Tongue (tissue), 3 donors: ENCODE measurements around the gene CCND3. TPM values are rescaled to one million over a fixed set of nuclear protein-coding genes. Genes with fewer than 3 reads are reported as not detected.

Experiments
- DNase-seq: peaks from one replicate; pipeline ENCODE4 v3.0.0-alpha.2; 2015
- small RNA-seq: library from RNA; depleted of rRNA; stranded (forward); fragments of <200 nt; gene quantifications from one replicate; pipeline ENCODE3, GENCODE V24; 2014; ENCODE audit warnings: low replicate concordance
- total RNA-seq: library from RNA; depleted of rRNA; stranded (reverse); fragments of >200 nt; gene quantifications from one replicate; pipeline ENCODE4 v1.2.3, GENCODE V29; 2014

CCND3 gene
- total RNA-seq, 1 donor from 2014 or later, result 20.3 TPM

DNA sequence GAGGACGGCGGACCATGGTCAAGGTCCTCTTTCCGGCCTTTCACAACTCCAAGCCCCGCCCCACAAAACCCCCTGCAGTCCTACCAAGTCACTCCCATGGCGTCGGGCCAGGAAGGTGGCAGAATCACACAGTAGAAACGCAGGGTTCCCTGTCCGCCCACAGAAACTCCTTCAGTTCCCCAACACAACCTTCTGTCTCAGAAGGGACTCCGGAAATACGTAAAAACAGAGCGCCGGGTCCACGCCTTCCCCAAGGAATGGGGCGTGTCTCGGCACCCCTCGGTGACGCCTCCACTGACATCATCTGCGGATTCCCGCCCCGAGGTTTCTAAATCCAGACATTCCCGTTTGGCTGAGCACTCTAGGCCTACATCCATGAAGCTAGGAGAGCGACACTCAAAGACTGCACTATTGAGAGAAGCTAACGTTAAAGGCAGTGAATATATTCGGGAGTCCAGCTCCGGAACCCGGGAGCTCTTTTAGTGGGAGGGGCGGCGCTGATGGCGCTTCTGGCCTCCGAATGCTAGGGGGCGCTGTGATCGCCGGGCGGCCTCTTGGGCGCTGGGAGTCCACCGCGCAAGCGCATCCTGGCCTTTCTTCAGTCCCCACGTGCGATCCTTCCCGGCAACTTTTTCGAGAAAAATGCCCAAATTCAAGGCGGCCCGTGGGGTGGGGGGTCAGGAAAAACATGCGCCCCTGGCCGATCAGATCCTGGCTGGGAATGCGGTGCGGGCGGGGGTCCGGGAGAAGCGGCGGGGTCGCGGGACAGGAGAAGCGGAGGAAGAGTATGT lies 20.5 kb downstream of the CCND3 start, which contains the start of the genes BYSL and MED20:
Gene BYSL (plus strand): TSS at position 579 of the 791 bp plus-strand sequence. CDS start 64 bp downstream, at position 643.
Gene MED20 (minus strand): TSS at position 219 of the 791 bp plus-strand sequence. CDS start 121 bp downstream, at position 98.
- peak; percentile 98 for DNase-seq

DNA sequence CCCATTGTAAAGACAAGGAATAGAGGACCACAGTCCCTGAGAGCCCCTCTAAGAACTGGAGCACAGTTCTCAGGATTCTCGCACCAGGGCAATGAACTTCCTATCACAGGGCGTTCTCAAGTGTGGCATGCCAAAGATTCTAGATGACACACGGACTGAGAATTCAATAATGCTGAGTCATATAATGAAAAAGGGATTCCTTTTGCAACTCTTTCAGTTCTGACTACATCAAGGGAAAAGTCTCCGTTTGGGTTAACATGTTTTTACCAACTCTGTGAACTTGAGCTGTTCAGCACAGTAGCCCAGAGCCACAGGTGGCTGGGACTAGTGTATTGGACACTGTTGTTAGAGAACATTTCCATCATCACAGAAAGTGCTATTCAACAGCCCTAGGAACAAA lies 24.1 kb downstream of the CCND3 start:
- no peak for DNase-seq

DNA sequence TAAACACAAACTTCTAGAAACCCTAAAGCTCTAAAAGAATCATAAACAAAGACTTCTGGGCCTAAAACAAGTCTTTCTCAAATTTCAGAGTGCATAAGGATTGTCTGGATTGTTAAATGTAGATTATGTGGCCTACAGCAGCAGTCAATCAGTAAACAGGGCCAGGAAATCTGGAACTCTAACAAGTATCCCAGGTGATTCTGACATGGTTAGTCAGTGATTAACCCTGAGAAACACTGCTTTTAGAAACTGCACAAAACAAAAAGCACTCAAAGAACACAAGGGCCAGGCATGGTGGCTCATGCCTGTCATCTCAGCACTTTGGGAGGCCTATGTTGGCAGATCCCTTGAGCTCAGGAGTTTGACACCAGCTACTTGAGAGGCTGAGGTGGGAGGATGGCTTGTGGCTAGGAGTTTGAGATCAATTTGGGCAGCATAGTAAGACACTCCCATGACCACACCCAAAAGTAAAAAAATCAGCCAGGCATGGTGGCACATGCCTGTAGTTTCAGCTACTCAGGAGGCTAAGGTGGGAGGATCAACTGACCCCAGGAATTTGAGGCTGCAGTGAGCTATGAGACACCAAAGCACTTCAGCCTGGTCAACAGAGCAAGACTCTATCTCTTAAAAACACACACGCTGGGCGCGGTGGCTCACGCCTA lies 26.6 kb downstream of the CCND3 start:
- DNase-seq, result no peak

DNA sequence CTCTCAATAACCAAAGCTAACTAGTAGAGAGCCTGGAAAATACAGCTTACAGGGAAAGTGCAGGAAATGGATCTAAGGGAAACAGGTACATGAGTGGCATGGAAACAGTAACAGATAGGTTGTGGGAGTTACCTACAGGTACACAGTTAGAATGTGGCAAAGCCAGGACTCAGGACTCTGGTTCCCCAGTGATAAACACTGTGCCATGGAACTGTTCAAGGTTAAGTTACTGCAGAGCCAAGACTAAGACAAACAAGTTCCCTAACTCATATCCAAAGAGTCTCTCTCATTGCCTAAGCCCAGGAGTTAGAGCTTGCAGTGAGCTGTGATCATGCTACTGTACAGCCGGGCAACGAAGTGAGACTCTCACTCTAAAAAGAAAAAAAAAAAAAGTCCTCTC lies 27.3 kb downstream of the CCND3 start:
- no peak for DNase-seq

DNA sequence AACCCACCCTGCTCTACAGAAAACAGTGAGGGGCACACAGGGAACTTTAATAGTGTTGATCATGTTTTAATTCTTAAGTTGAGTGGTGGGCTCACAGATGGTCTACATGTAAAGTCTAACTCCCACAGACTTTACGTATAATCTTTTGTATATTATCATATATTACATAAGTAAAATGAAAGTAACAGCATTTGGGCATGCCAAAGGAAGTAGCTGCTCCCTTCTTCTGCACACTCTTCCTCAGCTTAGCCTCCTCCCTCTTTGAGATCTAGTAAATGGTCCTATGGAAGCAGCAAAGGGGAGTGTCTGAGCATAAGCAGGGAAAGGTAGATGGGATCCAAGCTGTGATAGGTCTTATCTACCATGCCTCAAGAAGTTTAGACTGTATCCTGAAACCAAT lies 31.9 kb downstream of the CCND3 start:
- DNase-seq, result no peak

DNA sequence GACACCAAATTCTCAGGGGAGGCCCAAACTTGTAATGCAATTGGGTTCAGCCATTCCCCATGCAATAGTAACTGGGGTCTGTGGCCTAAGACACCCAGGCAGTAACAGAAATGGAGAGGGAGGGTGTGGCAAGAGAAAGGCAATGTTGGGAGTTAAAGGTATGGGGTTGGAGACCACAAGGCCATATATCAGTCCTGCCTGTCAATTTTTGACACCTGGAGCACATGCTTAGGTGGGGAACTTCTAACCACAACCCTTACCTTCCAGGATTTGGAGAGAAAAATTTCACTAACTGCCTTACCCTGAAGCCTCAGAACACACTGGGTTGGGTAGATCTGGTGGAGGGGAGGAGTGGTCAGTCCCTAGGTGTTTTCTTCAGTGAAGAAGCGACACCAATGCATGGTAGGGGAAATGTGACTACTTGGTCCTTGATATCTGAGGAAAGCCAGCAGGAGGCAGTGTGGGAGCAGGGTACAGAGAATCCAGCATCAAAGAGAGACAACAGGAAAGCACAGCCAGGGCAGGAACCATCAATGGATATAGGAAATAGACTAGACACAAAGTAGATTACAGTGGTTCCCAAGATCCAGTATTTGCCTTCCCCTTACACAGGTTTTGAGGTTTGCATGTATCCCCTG lies 39.6 kb downstream of the CCND3 start:
- DNase-seq, result peak; percentile 21

DNA sequence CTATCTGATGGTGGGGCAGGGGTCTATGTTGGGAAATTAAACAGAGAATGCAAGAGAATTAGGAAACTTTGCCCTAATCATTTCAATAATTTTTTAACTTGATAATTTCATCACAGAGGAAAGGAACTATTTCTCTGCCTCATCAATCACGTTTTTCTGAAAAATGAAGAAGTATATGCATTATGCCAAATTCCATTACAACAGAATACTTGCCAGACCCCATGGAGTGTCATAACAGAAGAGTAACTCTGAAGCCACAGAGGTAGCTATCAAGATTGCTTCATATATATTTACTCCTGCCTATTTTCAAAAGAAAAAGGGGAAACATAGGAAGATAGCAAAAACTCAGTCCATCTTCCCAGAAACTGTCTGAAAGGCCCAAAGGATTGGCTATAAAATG lies 40.7 kb downstream of the CCND3 start:
- DNase-seq, result no peak

DNA sequence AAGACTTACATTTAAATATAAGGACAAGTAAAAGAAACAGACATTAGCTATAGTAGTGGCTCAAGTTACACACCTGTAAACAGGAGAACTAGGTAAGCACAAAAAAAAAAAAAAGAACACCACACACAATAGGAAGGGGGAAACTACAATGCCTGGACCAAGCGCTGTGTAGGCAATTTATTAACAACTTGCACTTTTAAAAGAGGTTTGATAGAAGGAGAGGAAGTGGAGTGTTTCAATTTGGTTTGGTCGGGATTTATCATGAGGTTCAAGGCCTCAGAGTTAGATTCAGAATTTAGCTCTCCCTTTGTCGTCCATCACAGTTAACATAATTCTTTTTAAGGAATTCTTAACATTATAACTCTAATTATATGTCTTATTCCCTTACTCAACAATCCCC lies 45.3 kb downstream of the CCND3 start:
- no peak for DNase-seq

DNA sequence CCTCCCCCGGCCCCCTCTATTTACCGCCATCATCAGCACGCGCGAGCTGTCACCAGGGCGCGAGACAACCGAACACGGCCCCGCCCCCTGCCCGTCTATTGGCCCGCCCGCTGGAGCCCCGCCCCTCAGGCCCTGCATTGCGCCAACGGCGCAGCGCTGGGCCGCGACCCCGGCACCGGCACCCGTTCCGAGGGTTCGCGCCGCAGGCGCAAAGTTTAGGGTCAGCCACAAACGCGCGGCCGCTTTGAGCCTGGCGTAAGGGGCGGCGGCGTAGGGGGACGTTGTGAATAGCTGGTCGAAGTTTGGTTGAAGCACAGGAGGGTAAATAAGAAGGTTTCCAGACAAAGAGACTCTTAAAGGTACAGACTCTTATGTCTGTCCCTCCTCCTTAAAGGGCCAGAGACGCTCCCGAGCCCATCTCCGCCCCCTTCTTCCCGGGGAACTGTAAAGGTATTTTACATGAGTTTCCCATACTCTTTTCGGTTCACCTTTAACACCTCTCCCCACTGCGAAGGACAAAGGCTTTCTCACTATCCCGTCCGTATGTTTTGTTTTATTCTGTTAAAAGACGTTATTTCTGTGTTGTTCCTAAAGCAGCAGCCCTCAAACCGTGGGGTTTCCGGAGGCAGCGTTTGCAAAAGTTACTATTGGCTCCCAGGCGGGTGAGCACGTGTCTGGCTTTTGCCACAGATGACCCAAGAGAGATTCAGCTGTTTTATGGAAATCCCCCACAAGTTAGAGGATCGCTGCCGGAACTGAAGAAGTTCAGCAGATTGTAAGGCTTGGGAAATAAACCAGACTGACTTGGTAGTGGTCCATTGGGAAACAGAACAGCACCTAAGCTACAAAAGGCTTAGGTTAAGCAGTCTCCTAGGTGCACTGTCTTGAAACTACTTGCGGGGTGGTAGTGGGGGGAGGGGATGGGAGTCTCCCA lies 46.0 kb downstream of the CCND3 start, which contains the start of gene USP49:
Gene USP49 (minus strand): TSS at position 76 of the 934 bp plus-strand sequence. CDS start 88,392 bp downstream, outside the sequence.
- DNase-seq, result peak; percentile 96

DNA sequence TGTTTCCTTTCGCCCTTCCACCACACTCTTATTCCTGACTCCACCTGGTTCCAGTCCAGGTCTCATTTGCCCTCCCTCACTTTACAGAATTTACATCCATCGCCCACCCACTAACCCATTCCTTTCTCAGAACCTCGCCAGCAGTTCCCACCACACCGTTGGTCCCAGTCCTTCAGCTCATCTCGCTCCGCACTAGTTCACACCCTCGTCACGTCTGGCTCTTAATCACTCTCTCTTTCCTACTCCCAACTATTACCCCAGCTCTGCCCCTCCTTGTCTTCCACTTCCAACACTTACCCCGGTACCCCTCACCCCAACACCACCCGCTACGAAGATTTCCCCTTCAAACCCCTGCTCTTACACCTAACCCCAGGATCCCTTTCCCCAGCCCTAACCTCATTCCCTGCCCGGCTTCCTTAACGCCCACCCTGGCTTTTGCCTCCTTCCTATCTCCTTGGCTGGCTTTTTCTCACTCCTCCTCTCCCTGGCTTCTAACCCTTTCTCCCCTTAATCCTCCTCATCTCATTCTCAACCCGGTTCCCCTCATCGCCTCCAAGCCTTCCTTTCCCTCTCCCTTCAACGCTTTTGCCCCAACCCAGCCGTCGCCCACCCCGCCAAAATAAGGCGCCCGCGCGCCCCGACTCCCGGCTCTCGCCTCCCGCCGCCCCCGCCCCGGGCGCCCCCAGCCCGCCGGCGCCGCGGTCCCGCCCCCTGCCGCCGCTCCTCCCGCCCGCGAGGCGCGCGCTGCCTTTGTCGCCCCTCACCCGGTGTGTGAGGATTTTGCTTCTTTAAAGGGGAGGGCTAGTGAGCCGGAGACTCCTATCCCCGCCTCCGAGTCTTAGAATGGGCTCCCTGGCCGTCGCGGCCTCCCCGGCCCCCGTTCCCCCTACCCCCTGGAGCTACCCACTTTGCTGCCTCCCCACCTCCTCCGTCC lies 47.0 kb downstream of the CCND3 start:
- DNase-seq, result peak; percentile 20

DNA sequence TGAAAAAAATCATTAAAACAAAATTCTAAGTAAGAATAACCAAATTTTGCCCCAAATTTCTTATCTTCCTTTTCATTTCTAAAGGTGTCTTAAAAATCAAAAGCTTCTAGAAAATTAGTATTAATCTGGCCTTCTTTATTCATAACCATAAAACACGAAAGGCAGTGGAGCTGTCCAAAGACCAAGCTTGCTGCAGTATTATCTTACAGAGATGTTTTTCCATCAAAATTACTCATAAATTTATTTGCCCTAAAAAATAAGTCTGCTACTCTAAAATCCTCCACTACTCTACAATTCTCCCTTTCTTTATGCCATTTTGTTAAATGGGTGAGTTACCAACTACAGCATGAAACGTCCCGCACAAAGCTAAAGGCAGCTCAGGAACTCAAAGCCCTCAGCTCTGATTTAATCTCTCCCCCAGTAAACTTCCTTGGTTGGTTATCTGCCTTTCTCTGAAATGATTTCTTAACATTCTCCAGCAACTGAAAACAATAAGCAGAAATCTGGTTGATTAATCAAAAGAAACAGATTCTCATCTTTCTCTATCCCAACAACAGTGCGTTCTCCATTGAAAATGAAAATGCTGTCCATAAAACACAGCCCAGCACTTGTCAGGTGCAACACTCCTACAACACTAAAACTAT lies 48.6 kb downstream of the CCND3 start:
- no peak for DNase-seq

DNA sequence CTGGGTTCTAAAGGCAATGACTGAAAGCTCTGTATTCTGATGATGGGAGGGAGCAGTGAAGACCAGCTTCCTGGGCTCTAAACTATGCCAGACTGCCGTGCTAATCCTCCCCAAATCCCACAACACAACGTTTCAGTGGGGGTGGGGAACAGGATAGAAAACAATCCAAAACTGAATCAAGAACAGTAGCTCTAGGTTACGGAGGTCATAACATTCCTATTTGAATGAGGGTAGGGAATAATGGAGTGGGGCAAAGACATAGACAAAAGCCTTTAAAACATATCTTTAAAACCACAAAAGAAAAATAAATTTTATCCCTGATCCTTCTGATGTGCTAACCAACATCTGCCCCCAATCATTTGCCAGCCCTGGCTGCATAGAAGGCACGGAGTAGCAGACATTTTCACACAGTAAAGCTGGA lies 54.3 kb downstream of the CCND3 start:
- no peak for DNase-seq

DNA sequence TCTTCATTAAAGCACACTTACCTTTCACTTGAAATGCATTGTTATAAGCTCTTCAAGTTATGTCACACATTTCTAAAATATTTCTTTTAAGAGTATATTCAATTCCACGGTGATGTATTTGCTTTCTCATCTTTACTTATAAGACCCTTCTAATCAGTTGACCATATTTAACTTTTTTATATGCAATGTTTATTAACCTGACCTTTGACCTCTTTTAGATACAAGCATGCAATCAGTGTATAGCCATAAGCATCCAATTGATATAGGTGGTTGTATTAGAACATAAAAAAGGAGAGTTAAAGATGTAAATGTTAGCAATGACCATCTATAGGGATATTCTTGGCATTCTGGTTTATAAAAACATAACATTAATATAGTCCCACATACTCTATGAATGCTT lies 55.7 kb downstream of the CCND3 start:
- no peak for DNase-seq

DNA sequence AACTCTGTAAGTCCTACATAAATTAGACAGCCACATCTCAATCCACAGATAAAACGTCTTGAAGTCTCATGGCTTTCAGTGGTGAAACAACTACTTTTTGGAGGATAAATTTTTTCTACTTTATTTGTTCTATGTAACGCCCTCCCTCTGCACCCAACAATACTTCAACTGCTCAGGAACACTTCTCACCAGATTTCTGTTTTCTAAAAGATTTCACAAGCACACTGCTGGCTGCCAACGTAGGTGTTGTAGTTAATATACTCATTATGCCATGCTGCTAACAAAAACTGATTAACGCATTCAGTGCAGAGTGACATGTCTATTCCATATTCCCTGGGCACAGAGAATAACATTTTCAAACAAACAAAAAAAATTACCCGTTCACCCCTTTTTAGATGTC lies 56.7 kb downstream of the CCND3 start:
- DNase-seq, result no peak

Small RNAs within 50 kb of the gene (small RNA-seq; reads per million reads assigned to genes)
- not detected for gene RF00019

Other genes starting within 250 kb of the CCND3 start
- gene TFEB, start 206.2 kb downstream of the CCND3 start, total RNA-seq, result 30.7 TPM
- not detected for gene PGC, start 194.4 kb downstream of the CCND3 start, total RNA-seq
- gene FRS3, start 161.9 kb downstream of the CCND3 start, total RNA-seq, result 2.4 TPM
- 4.4 TPM for gene PRICKLE4, start 161.0 kb downstream of the CCND3 start, total RNA-seq
- gene TOMM6, start 154.1 kb downstream of the CCND3 start, total RNA-seq, result 88.1 TPM
- gene USP49, start 46.4 kb downstream of the CCND3 start, total RNA-seq, result 4.1 TPM
- gene MED20, start 20.7 kb downstream of the CCND3 start, total RNA-seq, result 26.6 TPM
- 15.5 TPM for gene BYSL, start 20.3 kb downstream of the CCND3 start, total RNA-seq
- gene TAF8, start 108.7 kb upstream of the CCND3 start, total RNA-seq, result 18.8 TPM
- 8.5 TPM for gene C6orf132, start 200.8 kb upstream of the CCND3 start, total RNA-seq
- gene GUCA1A, start 231.6 kb upstream of the CCND3 start, total RNA-seq, result not detected